ENCODE results near the gene UBR1.

GRCh38 chr15:43029476-43029875, 76.4 kb downstream of the UBR1 start:
- no peak for TF ChIP-seq EZH2 (IDR thresholded peaks at IDR 0.05)
- TF ChIP-seq POLR2AphosphoS5 (IDR thresholded peaks at IDR 0.05; ENCODE audit: borderline replicate concordance, low read depth, low read length), result no peak
